Activated CD8-positive, alpha-beta memory T cell treated with anti-CD3 and anti-CD28 coated beads, Interleukin-2, amount 50 U/mL, for 24 hours (primary cell): Measurements from ENCODE around the gene TMPRSS3.

ENCODE experiments used
- DNase-seq: peaks from one replicate; pipeline ENCODE4 v3.0.0-alpha.2; 2020; ENCODE audit errors: extremely low read depth

TMPRSS3 gene

GRCh38 chr21:42427809-42428419 lies 32.1 kb upstream of the TMPRSS3 start:
- DNase-seq = no peak

- no peak for DNase-seq
Measured at GRCh38 chr21:42426876-42427480, 31.1 kb upstream of the TMPRSS3 start.

GRCh38 chr21:42426424-42426823 lies 30.6 kb upstream of the TMPRSS3 start:
- DNase-seq = no peak

GRCh38 chr21:42425591-42425990 lies 29.7 kb upstream of the TMPRSS3 start:
- no peak for DNase-seq

- no peak for DNase-seq
Measured at GRCh38 chr21:42424914-42425541, 29.2 kb upstream of the TMPRSS3 start.

GRCh38 chr21:42423685-42424084 lies 27.8 kb upstream of the TMPRSS3 start:
- DNase-seq = no peak

GRCh38 chr21:42423197-42423675 lies 27.4 kb upstream of the TMPRSS3 start:
- no peak for DNase-seq

GRCh38 chr21:42421018-42421793 lies 25.4 kb upstream of the TMPRSS3 start:
- DNase-seq = no peak

- DNase-seq = no peak
Measured at GRCh38 chr21:42419845-42420244, 24.0 kb upstream of the TMPRSS3 start.

- DNase-seq = no peak
Measured at GRCh38 chr21:42418886-42419285, 23.0 kb upstream of the TMPRSS3 start.

- DNase-seq = no peak
Measured at GRCh38 chr21:42417533-42417932, 21.7 kb upstream of the TMPRSS3 start.

- DNase-seq = peak; percentile 92
Measured at GRCh38 chr21:42414928-42415769, 19.3 kb upstream of the TMPRSS3 start.

- no peak for DNase-seq
Measured at GRCh38 chr21:42414553-42414927, 18.7 kb upstream of the TMPRSS3 start.

- no peak for DNase-seq
Measured at GRCh38 chr21:42414066-42414465, 18.2 kb upstream of the TMPRSS3 start.

- no peak for DNase-seq
Measured at GRCh38 chr21:42413500-42413899, 17.6 kb upstream of the TMPRSS3 start.

- DNase-seq = no peak
Measured at GRCh38 chr21:42413093-42413492, 17.2 kb upstream of the TMPRSS3 start.

- DNase-seq = no peak
Measured at GRCh38 chr21:42412636-42412933, 16.7 kb upstream of the TMPRSS3 start.

- DNase-seq = no peak
Measured at GRCh38 chr21:42411891-42412635, 16.2 kb upstream of the TMPRSS3 start.

GRCh38 chr21:42411197-42411869 lies 15.5 kb upstream of the TMPRSS3 start:
- DNase-seq = no peak

GRCh38 chr21:42409366-42409765 lies 13.5 kb upstream of the TMPRSS3 start:
- no peak for DNase-seq
